Neural cell (in vitro differentiated cells): Measurements from ENCODE around the gene SIRT4. TPM values are rescaled to one million over a fixed set of nuclear protein-coding genes. Genes with fewer than 3 reads are reported as not detected.

Experiments
- polyA plus RNA-seq: library from polyadenylated mRNA; depleted of rRNA; stranded (reverse); fragments of >200 nt; gene quantifications from 2 replicates; pipeline ENCODE4 v1.2.3, GENCODE V29; 2014
- small RNA-seq, 3 experiments: library from RNA; depleted of rRNA; stranded (forward); fragments of <200 nt; gene quantifications; one replicate each; pipeline ENCODE3, GENCODE V24; 2012

SIRT4 gene
- polyA plus RNA-seq, 1 donor from 2014 or later = 9.7 TPM

Small RNA genes lying within 50 kb of the gene (small RNA-seq; reads per million reads assigned to genes)
- gene RNU4-1 (399 to 14,010 (median 1,197) reads per million in 3 experiments), gene RNU4-2 (1,028 to 41,635 (median 3,334) reads per million in 3 experiments), gene RNU6-1088P (0 reads per million in 3 experiments)

Other genes starting within 250 kb of the SIRT4 start
- gene RAB35, start 185.6 kb upstream of the SIRT4 start, polyA plus RNA-seq = 60.2 and 65.2 TPM in 2 replicates
- 21.5 and 27.4 TPM in 2 replicates for gene GCN1, start 107.6 kb upstream of the SIRT4 start, polyA plus RNA-seq
- gene RPLP0, start 101.2 kb upstream of the SIRT4 start, polyA plus RNA-seq = 1,914 and 2,229 TPM in 2 replicates
- gene PXN, start 36.6 kb upstream of the SIRT4 start, polyA plus RNA-seq = 5.9 and 6.3 TPM in 2 replicates
- under 0.01 TPM in 1 of 2 replicates, not detected in the other for gene RNU4-2, start 10.4 kb upstream of the SIRT4 start, polyA plus RNA-seq
- under 0.01 TPM in 1 of 2 replicates, not detected in the other for gene RNU4-1, start 9.1 kb upstream of the SIRT4 start, polyA plus RNA-seq
- gene PLA2G1B, start 25.5 kb downstream of the SIRT4 start, polyA plus RNA-seq = not detected in 2 replicates
- gene MSI1, start 66.8 kb downstream of the SIRT4 start, polyA plus RNA-seq = 7.5 and 9.2 TPM in 2 replicates
- 1,801 and 2,017 TPM in 2 replicates for gene COX6A1, start 135.8 kb downstream of the SIRT4 start, polyA plus RNA-seq
- 40.7 and 45.1 TPM in 2 replicates for gene TRIAP1, start 144.1 kb downstream of the SIRT4 start, polyA plus RNA-seq
- gene GATC, start 144.1 kb downstream of the SIRT4 start, polyA plus RNA-seq = 43.6 and 45.3 TPM in 2 replicates
- 263 and 289 TPM in 2 replicates for gene SRSF9, start 167.4 kb downstream of the SIRT4 start, polyA plus RNA-seq
- 404 and 466 TPM in 2 replicates for gene DYNLL1, start 193.8 kb downstream of the SIRT4 start, polyA plus RNA-seq
- gene COQ5, start 226.8 kb downstream of the SIRT4 start, polyA plus RNA-seq = 91.6 and 98.6 TPM in 2 replicates
- gene RNF10, start 232.0 kb downstream of the SIRT4 start, polyA plus RNA-seq = 139 and 145 TPM in 2 replicates